ENCODE results near the gene C12orf43.

- TF ChIP-seq CTCF (optimal IDR thresholded peaks at IDR 0.05 in 1 of 3, IDR thresholded peaks at IDR 0.05 in 1 of 3, conservative IDR thresholded peaks at IDR 0.05 in 1 of 3; ENCODE audit: extremely low read depth in 1 of 3, insufficient read depth in 2 of 3, low read length in 3 of 3) (no peak), EZH2 (IDR thresholded peaks at IDR 0.05; ENCODE audit: low read length) (no peak)
Observed at GRCh38 chr12:120972870-120973543, 43.3 kb downstream of the C12orf43 start.
